ENCODE data around the gene LRIG2. TPM values are rescaled to one million over a fixed set of nuclear protein-coding genes. Genes with fewer than 3 reads are reported as not detected.

Gene LRIG2
- total and polyA plus RNA-seq, 9 of the 15 experiments (the other 6 are each of a cell fraction or from before 2014, with no cell fraction given): 1.8 to 28.1 (median 11.5) TPM

GRCh38 chr1:113041569-113042284 is 31.3 kb upstream of the LRIG2 start:
- Histone ChIP-seq H3K4me1 (replicated peaks in 1 of 2; ENCODE audit: control insufficient read depth in 2 of 2, insufficient read depth in 2 of 2, low read length in 2 of 2) (peaks cover 18 to 49% of the 10 kb centered on the region in 2 experiments), H3K79me2 (ENCODE audit: control insufficient read depth, insufficient read depth, low read length) (no peaks in the 10 kb centered on the region), H3K27me3 (ENCODE audit: control insufficient read depth in 2 of 2, insufficient read depth in 2 of 2, low read length in 2 of 2) (no peaks in the 10 kb centered on the region), H2AFZ (ENCODE audit: low read depth, low read length) (no peak overlapping the region), H3K4me3 (no peak overlapping the region), H3K27ac (ENCODE audit: extremely low read depth, low read depth, low read length) (no peak overlapping the region), H3K36me3 (ENCODE audit: control insufficient read depth, insufficient read depth, low read length) (no peaks in the 10 kb centered on the region), H3K9me1 (ENCODE audit: control insufficient read depth, insufficient read depth, low read length) (no peaks in the 10 kb centered on the region), H3K9me3 (replicated peaks; ENCODE audit: control insufficient read depth, insufficient read depth, low read depth, low read length) (no peaks in the 10 kb centered on the region), H3K4me2 (ENCODE audit: insufficient read depth, low read length) (peak overlapping the region; percentile 28), H4K20me1 (replicated peaks; ENCODE audit: control insufficient read depth, insufficient read depth, low read length) (no peaks in the 10 kb centered on the region), H3K9ac (ENCODE audit: insufficient read depth in 1 of 2, low read depth in 2 of 2, low read length in 2 of 2) (no peak overlapping the region)
- FAIRE-seq (peak; percentile 82), DNase-seq (ENCODE audit: extremely low read depth in 1 of 4, low spot score in 3 of 4) (peak in 3 of 4 experiments; percentile 39 to 81 (median 57)), ATAC-seq (peak; percentile 64)
- no TSS peak for BruUV-seq (replicated peaks)
- 0% methylated on average over 1 of the region's 1 CpG for WGBS (ENCODE audit: insufficient coverage, low coverage, missing lambda C conversion rate)
- POLR2A ChIA-PET: interaction anchor here (0.9 to 3.0 kb wide), 14 partner anchors 9 to 160 kb away, joined by 3 to 14 read pairs (median 4); partner anchors contain the start of genes LRIG2 and SLC16A1
- in situ Hi-C loops (cut with MboI): loop anchor here (5.0 kb wide), 4 partner anchors 84 to 324 kb away; partner anchors contain the start of genes PPM1J and SLC16A1
- intact Hi-C loops (cut with micrococcal nuclease): loop anchor here (1.0 to 5.0 kb wide), 6 partner anchors 31 to 649 kb away; partner anchors contain the start of genes LRIG2 and SLC16A1
- CTCF ChIA-PET (ENCODE audit: low intra/inter-chr PET ratio): interaction anchor here (0.7 to 3.1 kb wide), 3 partner anchors 161 to 507 kb away, joined by 3 to 70 read pairs (median 7); no protein-coding TSS in a partner anchor
- TF ChIP-seq RCOR1 (IDR thresholded peaks at IDR 0.05; ENCODE audit: borderline replicate concordance in 1 of 2, low read depth in 2 of 2, low read length in 2 of 2) (peak; percentile 40 to 89; a peak in 3 of 4 replicates), MCM7 (IDR thresholded peaks at IDR 0.05) (no peak), TSC22D4 (tag; IDR thresholded peaks at IDR 0.05) (no peak), FOXJ3 (CRISPR knock-in tag; IDR thresholded peaks at IDR 0.05) (no peak), ZNF217 (CRISPR knock-in tag; IDR thresholded peaks at IDR 0.05) (no peak), ZBTB11 (CRISPR knock-in tag; IDR thresholded peaks at IDR 0.05) (0 out of 6 replicates have a peak, but pooled peaks of 1 of the 3 experiments have one; percentile 35), KHSRP (IDR thresholded peaks at IDR 0.05) (no peak), TAF15 (IDR thresholded peaks at IDR 0.05; ENCODE audit: low read depth, low read length) (no peak), TBL1XR1 (IDR thresholded peaks at IDR 0.05; ENCODE audit: low read length in 2 of 2) (peak in 1 of 2 experiments; percentile 88; a peak in 2 of 4 replicates), GTF3C2 (IDR thresholded peaks at IDR 0.05; ENCODE audit: borderline replicate concordance, extremely low read depth, insufficient read length) (no peak), FOS (IDR thresholded peaks at IDR 0.05; ENCODE audit: extremely low read depth, insufficient read length) (no peak), GABPB2 (CRISPR knock-in tag; conservative IDR thresholded peaks at IDR 0.05) (no peak), GATA2 (CRISPR knock-in tag; IDR thresholded peaks at IDR 0.05) (peak; percentile 83)
